NCI-H2227 (cell line): ENCODE data around the gene SLC25A31.

Experiments
- DNase-seq: peaks from one replicate; lab custom pipeline; 2025; ENCODE audit not compliant: unreplicated experiment; lab: John Stamatoyannopoulos, UW

The SLC25A31 gene

GRCh38 chr4:127776620-127777019, 46.4 kb downstream of the SLC25A31 start:
- no peak for DNase-seq

GRCh38 chr4:127777487-127777886, 47.3 kb downstream of the SLC25A31 start:
- no peak for DNase-seq

GRCh38 chr4:127778102-127778501, 47.9 kb downstream of the SLC25A31 start:
- DNase-seq: peak; percentile 1

- no peak for DNase-seq
Measured at GRCh38 chr4:127780598-127780997, 50.4 kb downstream of the SLC25A31 start.

- peak; percentile 62 for DNase-seq
Measured at GRCh38 chr4:127781300-127782024, 51.3 kb downstream of the SLC25A31 start.

GRCh38 chr4:127782025-127782274, 51.8 kb downstream of the SLC25A31 start:
- DNase-seq: peak; percentile 92

GRCh38 chr4:127782275-127783025, 52.2 kb downstream of the SLC25A31 start, which contains the start of gene HSPA4L:
Gene HSPA4L, plus strand, starts transcription at chr4:127782322. Its CDS starts 229 bp downstream, at chr4:127782551.
- peak; percentile 60 for DNase-seq

GRCh38 chr4:127783026-127783769, 53.0 kb downstream of the SLC25A31 start:
- DNase-seq: peak; percentile 13

GRCh38 chr4:127783955-127784770, 54.0 kb downstream of the SLC25A31 start:
- DNase-seq: no peak

GRCh38 chr4:127788517-127788916, 58.3 kb downstream of the SLC25A31 start:
- no peak for DNase-seq

GRCh38 chr4:127791391-127791790, 61.2 kb downstream of the SLC25A31 start:
- no peak for DNase-seq

- DNase-seq: no peak
Measured at GRCh38 chr4:127793528-127793927, 63.3 kb downstream of the SLC25A31 start.

GRCh38 chr4:127799711-127800110, 69.5 kb downstream of the SLC25A31 start:
- DNase-seq: no peak

GRCh38 chr4:127809173-127809800, 79.1 kb downstream of the SLC25A31 start:
- DNase-seq: no peak

- no peak for DNase-seq
Measured at GRCh38 chr4:127810551-127810950, 80.4 kb downstream of the SLC25A31 start.

- no peak for DNase-seq
Measured at GRCh38 chr4:127822430-127822829, 92.2 kb downstream of the SLC25A31 start.
